GM12878 (cell line): ENCODE results near the gene CLCNKA. TPM values are rescaled to one million over a fixed set of nuclear protein-coding genes. Genes with fewer than 3 reads are reported as not detected.

Experiments used
- ATAC-seq: fragments of 200-7000 bp; cut with Tn5 transposase; 3 replicates; pipeline ENCODE4 v1.9.1; 2020; ENCODE audit warnings: mild to moderate bottlenecking, moderate library complexity
- BruUV-seq: library from RNA; stranded (reverse); fragments of 400-500 nt; replicated peaks from 2 replicates; lab custom pipeline; 2021; lab: Mats Ljungman, UMichigan
- CTCF ChIA-PET: fragments of 300-600 bp; sonication (Branson Sonifier 250); formaldehyde crosslinking; extraction: SDS; loops from one replicate; lab custom pipeline; 2021; ENCODE audit warnings: inconsistent platforms; lab: Yijun Ruan, JAX
- POLR2A ChIA-PET: fragments of 350-600 bp; formaldehyde crosslinking; extraction: SDS; loops from one replicate; lab custom pipeline; 2021; ENCODE audit warnings: inconsistent platforms; lab: Charles Lee
- RAD21 ChIA-PET: fragments of 300-600 bp; sonication (Branson Sonifier 250); formaldehyde crosslinking; loops from one replicate; lab custom pipeline; 2023; ENCODE audit warnings: antibody characterized with exemption; ENCODE audit not compliant: unreplicated experiment; lab: Charles Lee
- SMC1A ChIA-PET: fragments of 300-600 bp; sonication (Branson Sonifier 250); formaldehyde crosslinking; loops from one replicate; lab custom pipeline; 2023; ENCODE audit not compliant: unreplicated experiment, uncharacterized antibody; lab: Charles Lee
- DNase-seq: peaks from one replicate; pipeline ENCODE4 v3.0.0-alpha.2; 2011; ENCODE audit warnings: low read depth, low spot score
- FAIRE-seq: peaks from 3 replicates; lab custom pipeline; 2011; peaks lifted over from hg19 to GRCh38; lab: Jason Lieb, UNC
- H2AFZ ChIP-seq: 2 replicates; pipeline ENCODE4 v1.6.0; 2011; ENCODE audit warnings: low read depth, low read length, control low read depth; ENCODE audit not compliant: control insufficient read depth
- H3K27ac ChIP-seq: 2 replicates; pipeline ENCODE4 v1.5.1; 2011; ENCODE audit warnings: control low read depth; ENCODE audit not compliant: control insufficient read depth, insufficient read depth
- H3K27me3 ChIP-seq, 2 experiments: replicated peaks in 1 of 2; 2 replicates each; pipeline versions ENCODE4 v1.6.0 to v1.6.1; 2011; ENCODE audit warnings: low read length in 1 of 2; ENCODE audit not compliant: control insufficient read depth in 2 of 2, insufficient read depth in 2 of 2
- H3K36me3 ChIP-seq, 2 experiments: 2 replicates each; pipeline ENCODE4 v1.5.1; 2011; ENCODE audit warnings: low read length in 1 of 2; ENCODE audit not compliant: control insufficient read depth in 2 of 2, insufficient read depth in 2 of 2
- H3K4me1 ChIP-seq: 2 replicates; pipeline ENCODE4 v1.6.1; 2011; ENCODE audit warnings: mild to moderate bottlenecking, low read length, moderate library complexity, mixed read lengths; ENCODE audit not compliant: control insufficient read depth, insufficient read depth
- H3K4me2 ChIP-seq: 2 replicates; pipeline ENCODE4 v1.6.0; 2011; ENCODE audit warnings: control low read depth; ENCODE audit not compliant: control insufficient read depth, insufficient read depth
- H3K4me3 ChIP-seq: fragments of 200-600 bp; sonication (generic); 2 replicates; pipeline ENCODE4 v1.5.1; 2016
- H3K79me2 ChIP-seq: 2 replicates; pipeline ENCODE4 v1.6.0; 2011; ENCODE audit warnings: low read length; ENCODE audit not compliant: control insufficient read depth, insufficient read depth
- H3K9ac ChIP-seq: 2 replicates; pipeline ENCODE4 v1.8.0; 2011; ENCODE audit warnings: low read length, control low read depth, mixed read lengths; ENCODE audit not compliant: control insufficient read depth, insufficient read depth
- H3K9me3 ChIP-seq: replicated peaks from 3 replicates; pipeline ENCODE4 v1.5.1; 2011; ENCODE audit warnings: mild to moderate bottlenecking, low read length; ENCODE audit not compliant: control insufficient read depth, insufficient read depth
- H4K20me1 ChIP-seq: 2 replicates; pipeline ENCODE4 v1.6.0; 2011; ENCODE audit not compliant: control insufficient read depth, insufficient read depth
- CHD2 ChIP-seq: IDR thresholded peaks from 2 replicates; pipeline ENCODE4 v1.6.1; 2011; ENCODE audit warnings: low read depth, low read length, improper control_type of control experiment, borderline replicate concordance
- EZH2 ChIP-seq: IDR thresholded peaks from 2 replicates; pipeline ENCODE4 v1.6.1; 2012; ENCODE audit warnings: low read depth, mild to moderate bottlenecking, control low read depth, inconsistent platforms, low read length, borderline replicate concordance; ENCODE audit not compliant: control insufficient read depth
- HDAC2 ChIP-seq: fragments of 200-600 bp; sonication (generic); IDR thresholded peaks from 2 replicates; pipeline ENCODE4 v1.6.1; 2017
- NFYB ChIP-seq: IDR thresholded peaks from 2 replicates; pipeline ENCODE4 v1.6.1; 2011; ENCODE audit warnings: low read depth, mild to moderate bottlenecking, low read length, improper control_type of control experiment, moderate library complexity; ENCODE audit not compliant: insufficient read depth
- NR2C1 ChIP-seq: fragments of 450-650 bp; IDR thresholded peaks from 2 replicates; pipeline ENCODE4 v1.6.1; 2017; ENCODE audit warnings: antibody characterized with exemption, mild to moderate bottlenecking, moderate library complexity
- PBX3 ChIP-seq: IDR thresholded peaks from 2 replicates; pipeline ENCODE4 v1.6.1; 2011; ENCODE audit warnings: mild to moderate bottlenecking, low read depth, low read length, moderate library complexity; ENCODE audit not compliant: insufficient replicate concordance
- POU2F2 ChIP-seq: IDR thresholded peaks from 3 replicates; pipeline ENCODE4 v1.6.1; 2011; ENCODE audit warnings: low read depth, mild to moderate bottlenecking, low read length, borderline replicate concordance
- RBBP5 ChIP-seq: fragments of 200-600 bp; sonication (generic); conservative IDR thresholded peaks from 2 replicates; pipeline ENCODE4 v1.6.1; 2016
- RFX5 ChIP-seq: IDR thresholded peaks from 2 replicates; pipeline ENCODE4 v1.6.1; 2011; ENCODE audit warnings: low read depth, low read length, improper control_type of control experiment
- SMAD5 ChIP-seq: IDR thresholded peaks from 2 replicates; pipeline ENCODE4 v1.6.1; 2016; ENCODE audit warnings: antibody characterized with exemption, low read depth
- SREBF2 ChIP-seq: IDR thresholded peaks from 2 replicates; pipeline ENCODE4 v1.6.1; 2012; ENCODE audit warnings: mild to moderate bottlenecking, low read length
- TBL1XR1 ChIP-seq: IDR thresholded peaks from 2 replicates; pipeline ENCODE4 v1.6.1; 2012; ENCODE audit warnings: low read depth, low read length, improper control_type of control experiment
- ZBED1 ChIP-seq: IDR thresholded peaks from 2 replicates; pipeline ENCODE4 v1.6.1; 2016; ENCODE audit warnings: borderline replicate concordance
- ZNF24 ChIP-seq: fragments of 450-650 bp; IDR thresholded peaks from 2 replicates; pipeline ENCODE4 v1.6.1; 2017; ENCODE audit warnings: antibody characterized with exemption, mild to moderate bottlenecking
- ZNF622 ChIP-seq: fragments of 450-650 bp; IDR thresholded peaks from 2 replicates; pipeline ENCODE4 v1.6.1; 2017; ENCODE audit warnings: mild to moderate bottlenecking, inconsistent platforms
- ZZZ3 ChIP-seq: IDR thresholded peaks from 2 replicates; pipeline ENCODE4 v1.6.1; 2011; ENCODE audit warnings: low read depth; ENCODE audit not compliant: control insufficient read depth, insufficient read length
- WGBS: methylation state at CpG from one replicate; pipeline ENCODE4 v1.1.6; 2016; ENCODE audit warnings: low lambda C conversion rate; ENCODE audit not compliant: insufficient replicate concordance, insufficient coverage; ENCODE audit errors: missing lambda C conversion rate; 5-methylcytosine and 5-hydroxymethylcytosine counted together
- in situ Hi-C: fragments of 300-500 bp; cut with MboI; formaldehyde crosslinking; loops from 9 replicates; pipeline ENCODE4 v1.14.3; 2018; ENCODE audit warnings: mixed read lengths
- intact Hi-C: fragments of 100-400 bp; cut with micrococcal nuclease; formaldehyde crosslinking; loops from one replicate; pipeline ENCODE4 v1.14.2; 2022; ENCODE audit not compliant: unreplicated experiment
- polyA plus RNA-seq, 11 experiments: library from polyadenylated mRNA; depleted of rRNA in 4 of 11; unstranded in 6 of 11; stranded (reverse) in 5 of 11; fragments of >200 nt; fragmentation: Nextera tagmentation in 4 of 11; fragmentation: Illumina TruSeq in 1 of 11; extraction: Ambion mirVana in 4 of 11; extraction: Trizol in 1 of 11; gene quantifications; 1 replicate in 1 of 11; 2 replicates in 10 of 11; pipeline versions ENCODE4 v1.2.1 to v1.2.3, GENCODE V29; 2011 to 2016; ENCODE audit warnings: inconsistent platforms in 2 of 11, missing spikeins in 2 of 11, low read depth in 1 of 11
- total RNA-seq, 4 experiments: library from RNA; depleted of rRNA in 3 of 4; stranded (reverse); fragments of >200 nt in 3 of 4; fragmentation: Illumina TruSeq in 1 of 4; extraction: Trizol in 1 of 4; gene quantifications; 2 replicates each; pipeline versions ENCODE4 v1.2.1 to v1.2.3, GENCODE V29; 2013 to 2021
- TF ChIP-seq, protein P1 (sequence below): IDR thresholded peaks from 2 replicates; pipeline ENCODE4 v1.6.1; 2012; ENCODE audit warnings: mild to moderate bottlenecking, low read depth, low read length
- TF ChIP-seq, protein P2 (sequence below): fragments of 450-650 bp; IDR thresholded peaks from 2 replicates; pipeline ENCODE4 v1.6.1; 2017; ENCODE audit warnings: mild to moderate bottlenecking, moderate library complexity

CLCNKA gene
- total and polyA plus RNA-seq, 10 of the 15 experiments (the other 5 are each of a cell fraction or from before 2014, with no cell fraction given) = 0.02 to 0.15 (median 0.08) TPM; not detected in 6

- Histone ChIP-seq H3K27me3 (peaks cover 0 to 2% of the 10 kb centered on the region in 2 experiments; a peak in 2 of 4 replicates), H3K4me1 (peaks cover 8% of the 10 kb centered on the region), H3K27ac (no peak overlapping the region), H3K4me2 (no peak overlapping the region), H3K36me3 (no peaks in the 10 kb centered on the region), H3K79me2 (no peaks in the 10 kb centered on the region), H3K9me3 (no peaks in the 10 kb centered on the region), H2AFZ (no peak overlapping the region), H3K9ac (no peak overlapping the region), H3K4me3 (no peak overlapping the region), H4K20me1 (no peaks in the 10 kb centered on the region)
- POLR2A ChIA-PET = no interaction called here
- in situ Hi-C loops (no loop called here), intact Hi-C loops (no loop called here)
- SMC1A ChIA-PET = interaction anchor here (0.6 kb wide), 1 partner anchor 13 kb away, joined by 3 read pairs; no protein-coding TSS in a partner anchor
- DNase-seq (no peak), FAIRE-seq (no peak), ATAC-seq (no peak)
- TF ChIP-seq NR2C1 (no peak), RFX5 (no peak), ZNF24 (no peak), PBX3 (no peak), SREBF2 (no peak), ZBED1 (no peak), ZZZ3 (no peak), EZH2 (no peak), SMAD5 (no peak), NFYB (no peak), CHD2 (no peak), RBBP5 (no peak), ZNF622 (no peak), HDAC2 (no peak), POU2F2 (no peak), TBL1XR1 (no peak)
- TF ChIP-seq, protein P1, sequence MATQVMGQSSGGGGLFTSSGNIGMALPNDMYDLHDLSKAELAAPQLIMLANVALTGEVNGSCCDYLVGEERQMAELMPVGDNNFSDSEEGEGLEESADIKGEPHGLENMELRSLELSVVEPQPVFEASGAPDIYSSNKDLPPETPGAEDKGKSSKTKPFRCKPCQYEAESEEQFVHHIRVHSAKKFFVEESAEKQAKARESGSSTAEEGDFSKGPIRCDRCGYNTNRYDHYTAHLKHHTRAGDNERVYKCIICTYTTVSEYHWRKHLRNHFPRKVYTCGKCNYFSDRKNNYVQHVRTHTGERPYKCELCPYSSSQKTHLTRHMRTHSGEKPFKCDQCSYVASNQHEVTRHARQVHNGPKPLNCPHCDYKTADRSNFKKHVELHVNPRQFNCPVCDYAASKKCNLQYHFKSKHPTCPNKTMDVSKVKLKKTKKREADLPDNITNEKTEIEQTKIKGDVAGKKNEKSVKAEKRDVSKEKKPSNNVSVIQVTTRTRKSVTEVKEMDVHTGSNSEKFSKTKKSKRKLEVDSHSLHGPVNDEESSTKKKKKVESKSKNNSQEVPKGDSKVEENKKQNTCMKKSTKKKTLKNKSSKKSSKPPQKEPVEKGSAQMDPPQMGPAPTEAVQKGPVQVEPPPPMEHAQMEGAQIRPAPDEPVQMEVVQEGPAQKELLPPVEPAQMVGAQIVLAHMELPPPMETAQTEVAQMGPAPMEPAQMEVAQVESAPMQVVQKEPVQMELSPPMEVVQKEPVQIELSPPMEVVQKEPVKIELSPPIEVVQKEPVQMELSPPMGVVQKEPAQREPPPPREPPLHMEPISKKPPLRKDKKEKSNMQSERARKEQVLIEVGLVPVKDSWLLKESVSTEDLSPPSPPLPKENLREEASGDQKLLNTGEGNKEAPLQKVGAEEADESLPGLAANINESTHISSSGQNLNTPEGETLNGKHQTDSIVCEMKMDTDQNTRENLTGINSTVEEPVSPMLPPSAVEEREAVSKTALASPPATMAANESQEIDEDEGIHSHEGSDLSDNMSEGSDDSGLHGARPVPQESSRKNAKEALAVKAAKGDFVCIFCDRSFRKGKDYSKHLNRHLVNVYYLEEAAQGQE = no peak
- TF ChIP-seq, protein P2, sequence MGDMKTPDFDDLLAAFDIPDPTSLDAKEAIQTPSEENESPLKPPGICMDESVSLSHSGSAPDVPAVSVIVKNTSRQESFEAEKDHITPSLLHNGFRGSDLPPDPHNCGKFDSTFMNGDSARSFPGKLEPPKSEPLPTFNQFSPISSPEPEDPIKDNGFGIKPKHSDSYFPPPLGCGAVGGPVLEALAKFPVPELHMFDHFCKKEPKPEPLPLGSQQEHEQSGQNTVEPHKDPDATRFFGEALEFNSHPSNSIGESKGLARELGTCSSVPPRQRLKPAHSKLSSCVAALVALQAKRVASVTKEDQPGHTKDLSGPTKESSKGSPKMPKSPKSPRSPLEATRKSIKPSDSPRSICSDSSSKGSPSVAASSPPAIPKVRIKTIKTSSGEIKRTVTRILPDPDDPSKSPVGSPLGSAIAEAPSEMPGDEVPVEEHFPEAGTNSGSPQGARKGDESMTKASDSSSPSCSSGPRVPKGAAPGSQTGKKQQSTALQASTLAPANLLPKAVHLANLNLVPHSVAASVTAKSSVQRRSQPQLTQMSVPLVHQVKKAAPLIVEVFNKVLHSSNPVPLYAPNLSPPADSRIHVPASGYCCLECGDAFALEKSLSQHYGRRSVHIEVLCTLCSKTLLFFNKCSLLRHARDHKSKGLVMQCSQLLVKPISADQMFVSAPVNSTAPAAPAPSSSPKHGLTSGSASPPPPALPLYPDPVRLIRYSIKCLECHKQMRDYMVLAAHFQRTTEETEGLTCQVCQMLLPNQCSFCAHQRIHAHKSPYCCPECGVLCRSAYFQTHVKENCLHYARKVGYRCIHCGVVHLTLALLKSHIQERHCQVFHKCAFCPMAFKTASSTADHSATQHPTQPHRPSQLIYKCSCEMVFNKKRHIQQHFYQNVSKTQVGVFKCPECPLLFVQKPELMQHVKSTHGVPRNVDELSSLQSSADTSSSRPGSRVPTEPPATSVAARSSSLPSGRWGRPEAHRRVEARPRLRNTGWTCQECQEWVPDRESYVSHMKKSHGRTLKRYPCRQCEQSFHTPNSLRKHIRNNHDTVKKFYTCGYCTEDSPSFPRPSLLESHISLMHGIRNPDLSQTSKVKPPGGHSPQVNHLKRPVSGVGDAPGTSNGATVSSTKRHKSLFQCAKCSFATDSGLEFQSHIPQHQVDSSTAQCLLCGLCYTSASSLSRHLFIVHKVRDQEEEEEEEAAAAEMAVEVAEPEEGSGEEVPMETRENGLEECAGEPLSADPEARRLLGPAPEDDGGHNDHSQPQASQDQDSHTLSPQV = no peak
- CTCF ChIA-PET = interaction anchor here (6.4 kb wide), 1 partner anchor 12 kb away, joined by 36 read pairs; no protein-coding TSS in a partner anchor
- BruUV-seq = no TSS peak
- RAD21 ChIA-PET = interaction anchor here (1.4 kb wide), 1 partner anchor 11 kb away, joined by 3 read pairs; no protein-coding TSS in a partner anchor
- 18% methylated on average over 6 of the region's 6 CpGs for WGBS
Observed at GRCh38 chr1:16020325-16020724, 1.5 kb upstream of the CLCNKA start.
